Endodermal cell (in vitro differentiated cells): ENCODE results near the gene SULT1B1. TPM values are rescaled to one million over a fixed set of nuclear protein-coding genes. Genes with fewer than 3 reads are reported as not detected.

Experiments
- DNase-seq: peaks from one replicate; pipeline ENCODE4 v3.0.0-alpha.2; 2017
- H3K27ac ChIP-seq: 2 replicates; pipeline ENCODE4 v1.5.1; 2013; ENCODE audit warnings: mild to moderate bottlenecking, low read depth, low read length, moderate library complexity
- H3K27me3 ChIP-seq: 2 replicates; pipeline ENCODE4 v1.6.1; 2013; ENCODE audit warnings: mild to moderate bottlenecking, low read length, moderate library complexity; ENCODE audit not compliant: insufficient read depth, control insufficient read depth, poor library complexity, severe bottlenecking
- H3K36me3 ChIP-seq: 2 replicates; pipeline ENCODE4 v1.7.0; 2013; ENCODE audit warnings: mild to moderate bottlenecking, low read length, moderate library complexity; ENCODE audit not compliant: control insufficient read depth, insufficient read depth
- H3K4me1 ChIP-seq: one replicate; pipeline ENCODE4 v1.7.0; 2013; ENCODE audit warnings: low read length; ENCODE audit not compliant: control insufficient read depth, insufficient read depth
- H3K4me3 ChIP-seq: 2 replicates; pipeline ENCODE4 v1.5.1; 2013; ENCODE audit warnings: mild to moderate bottlenecking, low read length, moderate library complexity
- H3K9ac ChIP-seq: 2 replicates; pipeline ENCODE4 v1.6.1; 2013; ENCODE audit warnings: mild to moderate bottlenecking, low read length, moderate library complexity; ENCODE audit not compliant: poor library complexity, severe bottlenecking; ENCODE audit errors: extremely low read depth
- H3K9me3 ChIP-seq: 2 replicates; pipeline ENCODE4 v1.6.1; 2013; ENCODE audit warnings: mild to moderate bottlenecking, low read length, moderate library complexity; ENCODE audit not compliant: control insufficient read depth
- H3K27ac Mint-ChIP-seq: 2 replicates; pipeline ENCODE4 v1.8.0; 2020; ENCODE audit warnings: mixed read lengths
- H3K27me3 Mint-ChIP-seq: 2 replicates; pipeline ENCODE4 v1.8.0; 2021; ENCODE audit warnings: mild to moderate bottlenecking, mixed read lengths; ENCODE audit not compliant: insufficient read depth
- H3K36me3 Mint-ChIP-seq: 2 replicates; pipeline ENCODE4 v1.8.0; 2020; ENCODE audit warnings: low read depth, mixed read lengths
- H3K4me1 Mint-ChIP-seq: 2 replicates; pipeline ENCODE4 v1.8.0; 2020; ENCODE audit warnings: mixed read lengths
- H3K4me3 Mint-ChIP-seq: 2 replicates; pipeline ENCODE4 v1.8.0; 2020; ENCODE audit warnings: mild to moderate bottlenecking, moderate library complexity, mixed read lengths
- H3K9me3 Mint-ChIP-seq: 2 replicates; pipeline ENCODE4 v1.8.0; 2020; ENCODE audit warnings: mild to moderate bottlenecking, mixed read lengths
- CTCF ChIP-seq: fragments of 200-600 bp; sonication (generic); conservative IDR thresholded peaks from 2 replicates; pipeline ENCODE4 v1.5.0; 2021; ENCODE audit warnings: antibody characterized with exemption, mild to moderate bottlenecking
- WGBS, 2 experiments: methylation state at CpG; one replicate each; pipeline versions ENCODE4 v1.1.5 to v1.1.7; 2013; ENCODE audit warnings: missing lambda C conversion rate in 2 of 2, mixed read lengths in 1 of 2; ENCODE audit not compliant: insufficient coverage in 1 of 2, insufficient read length in 1 of 2; 5-methylcytosine and 5-hydroxymethylcytosine counted together
- total RNA-seq, 2 donors: library from RNA; stranded (reverse); fragmentation: NEBNext Ultra II Directional in 1 of 2; extraction: Animal tissue kit (Norgen Biotek cat#: 25700) in 1 of 2; gene quantifications; 2 replicates in 1 of 2; 3 replicates in 1 of 2; pipeline ENCODE4 v1.2.1, GENCODE V29; 2021

Gene SULT1B1
- total RNA-seq, 2 donors from 2014 or later, result not detected

- H3K27ac ChIP-seq, result no peak overlapping the region
- no peaks in the 10 kb centered on the region for H3K4me1 ChIP-seq
- Mint-ChIP-seq H3K36me3 (no peaks in the 10 kb centered on the region), H3K4me1 (no peaks in the 10 kb centered on the region), H3K27ac (no peak overlapping the region), H3K27me3 (no peaks in the 10 kb centered on the region), H3K9me3 (no peaks in the 10 kb centered on the region), H3K4me3 (no peak overlapping the region)
- no peak overlapping the region for H3K9ac ChIP-seq
- no peak for TF ChIP-seq CTCF
- H3K36me3 ChIP-seq, result no peaks in the 10 kb centered on the region
- no peaks in the 10 kb centered on the region for H3K9me3 ChIP-seq
- WGBS, 2 experiments, result 76 to 100% methylated on average over 1 to 2 of the region's 2 CpGs
- H3K4me3 ChIP-seq, result no peak overlapping the region
- H3K27me3 ChIP-seq, result no peaks in the 10 kb centered on the region
- DNase-seq, result no peak
Observed at GRCh38 chr4:69749771-69750170, 10.6 kb downstream of the SULT1B1 start.

- Mint-ChIP-seq H3K4me3 (no peak overlapping the region), H3K4me1 (no peaks in the 10 kb centered on the region), H3K36me3 (no peaks in the 10 kb centered on the region), H3K27me3 (no peaks in the 10 kb centered on the region), H3K9me3 (no peaks in the 10 kb centered on the region), H3K27ac (no peak overlapping the region)
- no peaks in the 10 kb centered on the region for H3K27me3 ChIP-seq
- WGBS, 2 experiments, result 90% methylated on average over 1 of the region's 1 CpG; no CpG with 5 or more reads in 1 of the 2 experiments
- no peaks in the 10 kb centered on the region for H3K36me3 ChIP-seq
- no peak overlapping the region for H3K4me3 ChIP-seq
- no peak overlapping the region for H3K27ac ChIP-seq
- H3K9ac ChIP-seq, result no peak overlapping the region
- no peak for DNase-seq
- H3K4me1 ChIP-seq, result no peaks in the 10 kb centered on the region
- no peak for TF ChIP-seq CTCF
- H3K9me3 ChIP-seq, result no peaks in the 10 kb centered on the region
Observed at GRCh38 chr4:69748173-69748572, 12.2 kb downstream of the SULT1B1 start.

- Mint-ChIP-seq H3K4me3 (no peak overlapping the region), H3K27me3 (no peaks in the 10 kb centered on the region), H3K27ac (no peak overlapping the region), H3K4me1 (no peaks in the 10 kb centered on the region), H3K9me3 (peaks cover 5% of the 10 kb centered on the region), H3K36me3 (no peaks in the 10 kb centered on the region)
- H3K9ac ChIP-seq, result no peak overlapping the region
- H3K27ac ChIP-seq, result no peak overlapping the region
- H3K27me3 ChIP-seq, result no peaks in the 10 kb centered on the region
- peaks cover 4% of the 10 kb centered on the region for H3K9me3 ChIP-seq
- 77% methylated on average over 11 of the region's 11 CpGs; no CpG with 5 or more reads in 1 of the 2 experiments for WGBS, 2 experiments
- TF ChIP-seq CTCF, result no peak
- H3K4me3 ChIP-seq, result no peak overlapping the region
- H3K4me1 ChIP-seq, result no peaks in the 10 kb centered on the region
- H3K36me3 ChIP-seq, result no peaks in the 10 kb centered on the region
- DNase-seq, result no peak
Observed at GRCh38 chr4:69744157-69744478, 16.3 kb downstream of the SULT1B1 start.
